Loucy (cell line): Measurements from ENCODE around the gene KIF26A.

Experiments used
- H2AFZ ChIP-seq: fragments of 200-600 bp; sonication (generic); 2 replicates; pipeline ENCODE4 v1.6.0; 2016; ENCODE audit warnings: antibody characterized with exemption, mild to moderate bottlenecking, low read length, moderate library complexity
- H3F3A ChIP-seq: fragments of 200-600 bp; 2 replicates; pipeline ENCODE4 v1.6.0; 2016; ENCODE audit warnings: antibody characterized with exemption, low read depth, mild to moderate bottlenecking
- H3K27me3 ChIP-seq: fragments of 200-600 bp; sonication (generic); 2 replicates; pipeline ENCODE4 v1.6.1; 2014; ENCODE audit warnings: low read length, mild to moderate bottlenecking; ENCODE audit not compliant: insufficient read depth, poor library complexity, severe bottlenecking
- H3K36me3 ChIP-seq: fragments of 200-600 bp; sonication (generic); 2 replicates; pipeline ENCODE4 v1.6.1; 2016; ENCODE audit warnings: low read length; ENCODE audit not compliant: insufficient read depth
- H3K4me1 ChIP-seq: fragments of 200-600 bp; sonication (generic); 2 replicates; pipeline ENCODE4 v1.5.1; 2014; ENCODE audit warnings: low read length, mild to moderate bottlenecking; ENCODE audit not compliant: insufficient read depth, poor library complexity, severe bottlenecking
- H3K4me2 ChIP-seq: fragments of 200-600 bp; sonication (generic); 2 replicates; pipeline ENCODE4 v1.6.0; 2014; ENCODE audit warnings: antibody characterized with exemption, low read length, low read depth, mild to moderate bottlenecking; ENCODE audit not compliant: poor library complexity, severe bottlenecking
- H3K4me3 ChIP-seq: fragments of 200-600 bp; sonication (generic); 2 replicates; pipeline ENCODE4 v1.5.1; 2014; ENCODE audit warnings: low read length, mild to moderate bottlenecking, mixed read lengths; ENCODE audit not compliant: poor library complexity, severe bottlenecking
- H3K79me2 ChIP-seq: fragments of 200-600 bp; sonication (generic); 2 replicates; pipeline ENCODE4 v1.6.1; 2014; ENCODE audit warnings: low read length; ENCODE audit not compliant: insufficient read depth
- H3K9ac ChIP-seq: fragments of 200-600 bp; sonication (generic); 2 replicates; pipeline ENCODE4 v1.6.0; 2014; ENCODE audit warnings: mild to moderate bottlenecking, low read depth, low read length, moderate library complexity; ENCODE audit not compliant: poor library complexity, severe bottlenecking
- H3K9me2 ChIP-seq: fragments of 200-600 bp; sonication (generic); replicated peaks from 2 replicates; pipeline ENCODE4 v1.6.1; 2016; ENCODE audit warnings: low read depth, low read length, mixed read lengths
- H3K9me3 ChIP-seq: fragments of 200-600 bp; sonication (generic); 2 replicates; pipeline ENCODE4 v1.6.1; 2014; ENCODE audit warnings: mild to moderate bottlenecking, antibody characterized with exemption, low read length, low read depth; ENCODE audit not compliant: insufficient read depth
- H4K20me1 ChIP-seq: fragments of 200-600 bp; sonication (generic); 2 replicates; pipeline ENCODE4 v1.6.0; 2014; ENCODE audit warnings: antibody characterized with exemption, low read length, mild to moderate bottlenecking; ENCODE audit not compliant: insufficient read depth, poor library complexity, severe bottlenecking
- EZH2phosphoT487 ChIP-seq: fragments of 200-600 bp; IDR thresholded peaks from 2 replicates; pipeline ENCODE4 v1.6.1; 2018; ENCODE audit warnings: antibody characterized with exemption, mild to moderate bottlenecking, moderate library complexity, borderline replicate concordance
- TF ChIP-seq, protein P1 (sequence below): fragments of 200-600 bp; sonication (generic); conservative IDR thresholded peaks from 2 replicates; pipeline ENCODE4 v1.5.1; 2014; ENCODE audit warnings: mild to moderate bottlenecking, antibody characterized with exemption, low read length

Gene KIF26A

DNA sequence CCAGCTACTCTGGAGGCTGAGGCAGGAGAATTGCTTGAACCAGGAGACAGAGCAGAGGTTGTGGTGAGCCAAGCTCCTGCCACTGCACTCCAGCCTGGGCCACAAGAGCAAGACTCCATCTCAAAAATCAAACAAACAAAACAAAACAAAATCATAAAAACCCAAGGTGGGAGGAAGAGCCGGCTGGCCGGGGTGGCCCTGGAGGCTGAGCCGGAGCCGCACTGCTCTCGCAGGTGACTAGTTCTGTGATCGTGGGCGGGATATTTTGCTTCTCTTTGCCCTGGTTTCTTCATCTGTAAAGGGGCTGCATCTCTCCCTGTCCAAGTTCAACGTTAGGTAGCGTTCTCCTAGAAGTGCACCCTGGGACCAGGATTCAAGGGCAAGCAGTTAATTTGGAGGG lies 73.4 kb downstream of the KIF26A start:
- TF ChIP-seq EZH2phosphoT487 = no peak
- Histone ChIP-seq H4K20me1 (no peaks in the 10 kb centered on the region), H3K27me3 (no peaks in the 10 kb centered on the region), H2AFZ (no peak overlapping the region), H3K4me2 (no peak overlapping the region), H3K9ac (no peak overlapping the region), H3K36me3 (no peaks in the 10 kb centered on the region), H3K9me3 (no peaks in the 10 kb centered on the region), H3F3A (no peaks in the 10 kb centered on the region), H3K4me1 (no peaks in the 10 kb centered on the region), H3K9me2 (no peaks in the 10 kb centered on the region), H3K4me3 (no peak overlapping the region), H3K79me2 (no peaks in the 10 kb centered on the region)

DNA sequence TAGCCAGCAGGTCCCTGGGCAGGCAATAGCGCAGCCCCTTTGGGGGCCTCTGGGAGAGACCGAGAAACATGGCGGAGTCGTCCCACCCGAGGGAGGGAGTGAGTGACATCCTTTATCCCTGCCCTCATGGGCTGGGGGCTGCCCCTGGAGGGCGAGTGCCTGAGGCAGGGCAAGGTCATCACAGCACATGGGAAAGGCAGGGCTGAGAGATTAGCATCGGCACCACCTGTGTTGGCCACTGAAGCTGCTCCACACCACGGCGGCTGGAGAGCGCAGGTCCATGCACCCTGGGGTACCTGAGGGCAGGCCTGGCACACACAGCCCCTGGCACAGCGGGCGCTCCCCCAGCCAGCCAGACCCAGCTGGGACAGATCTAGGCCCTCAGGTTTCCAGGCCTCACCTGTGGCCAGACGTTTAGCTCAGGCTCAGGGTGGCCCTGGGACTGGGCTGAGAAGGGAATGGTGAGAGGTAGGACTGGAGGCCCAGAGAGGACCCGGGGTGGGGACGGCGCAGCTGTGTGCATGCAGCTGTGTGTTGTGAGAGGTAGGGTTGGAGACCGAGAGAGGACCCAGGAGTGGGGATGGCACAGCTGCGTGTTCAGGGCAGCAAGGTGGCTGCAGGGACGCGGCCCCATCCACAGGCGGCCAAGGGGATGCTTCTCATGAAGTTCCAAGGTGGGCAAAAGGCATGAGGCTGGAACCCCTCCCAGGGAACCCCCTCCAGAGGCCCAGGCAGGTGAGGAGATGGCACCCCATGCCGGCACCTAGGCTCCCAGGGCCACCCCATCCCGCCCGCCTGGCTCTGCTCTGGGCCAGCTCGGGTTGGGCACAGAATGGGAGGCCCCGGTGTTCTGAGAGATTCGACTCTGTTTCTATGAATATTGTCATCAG lies 74.1 kb downstream of the KIF26A start:
- Histone ChIP-seq H3K79me2 (no peaks in the 10 kb centered on the region), H3K9me3 (no peaks in the 10 kb centered on the region), H3K4me1 (no peaks in the 10 kb centered on the region)

DNA sequence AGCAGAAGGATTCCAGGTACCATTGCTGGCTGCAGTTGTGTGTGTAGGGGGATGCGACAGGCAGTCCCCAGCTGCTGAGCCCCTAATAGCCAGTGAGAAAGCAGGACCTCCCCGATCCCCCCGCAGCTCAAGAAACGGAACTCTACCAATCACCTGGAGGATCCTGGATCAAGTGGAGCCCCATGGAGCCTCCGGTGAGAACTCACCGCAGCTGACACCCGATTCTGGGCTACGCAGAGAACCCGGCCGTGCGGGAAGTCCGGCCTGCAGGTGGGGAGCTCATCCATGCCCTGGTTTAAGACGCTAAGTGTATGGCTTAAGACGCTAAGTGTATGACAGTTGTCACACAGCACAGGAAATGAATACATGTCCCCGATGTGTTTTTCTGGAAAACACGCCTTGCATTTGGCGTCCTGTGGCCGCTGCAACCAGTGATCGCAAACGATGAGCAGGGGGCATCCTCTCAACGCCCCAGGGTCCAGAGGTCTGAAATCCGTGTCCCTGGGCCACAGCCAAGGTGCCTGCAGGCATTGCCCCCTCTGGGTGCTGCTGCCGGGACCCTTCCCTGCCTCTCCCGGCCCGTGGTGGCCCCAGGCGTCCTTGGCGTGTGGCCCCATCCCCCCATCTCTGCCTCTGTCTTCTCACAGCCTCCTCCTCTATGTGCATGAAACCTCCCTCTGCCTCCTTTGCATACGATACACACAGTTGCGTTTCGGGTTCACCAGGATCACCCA lies 75.1 kb downstream of the KIF26A start:
- H3K4me1 ChIP-seq = no peaks in the 10 kb centered on the region
- no peaks in the 10 kb centered on the region for H3K9me2 ChIP-seq
- no peak overlapping the region for H2AFZ ChIP-seq
- no peaks in the 10 kb centered on the region for H3F3A ChIP-seq
- no peaks in the 10 kb centered on the region for H4K20me1 ChIP-seq
- H3K9ac ChIP-seq = no peak overlapping the region
- no peaks in the 10 kb centered on the region for H3K36me3 ChIP-seq
- no peak overlapping the region for H3K4me2 ChIP-seq
- H3K27me3 ChIP-seq = no peaks in the 10 kb centered on the region
- H3K9me3 ChIP-seq = no peaks in the 10 kb centered on the region
- no peaks in the 10 kb centered on the region for H3K79me2 ChIP-seq
- no peak for TF ChIP-seq EZH2phosphoT487
- TF ChIP-seq, protein P1, sequence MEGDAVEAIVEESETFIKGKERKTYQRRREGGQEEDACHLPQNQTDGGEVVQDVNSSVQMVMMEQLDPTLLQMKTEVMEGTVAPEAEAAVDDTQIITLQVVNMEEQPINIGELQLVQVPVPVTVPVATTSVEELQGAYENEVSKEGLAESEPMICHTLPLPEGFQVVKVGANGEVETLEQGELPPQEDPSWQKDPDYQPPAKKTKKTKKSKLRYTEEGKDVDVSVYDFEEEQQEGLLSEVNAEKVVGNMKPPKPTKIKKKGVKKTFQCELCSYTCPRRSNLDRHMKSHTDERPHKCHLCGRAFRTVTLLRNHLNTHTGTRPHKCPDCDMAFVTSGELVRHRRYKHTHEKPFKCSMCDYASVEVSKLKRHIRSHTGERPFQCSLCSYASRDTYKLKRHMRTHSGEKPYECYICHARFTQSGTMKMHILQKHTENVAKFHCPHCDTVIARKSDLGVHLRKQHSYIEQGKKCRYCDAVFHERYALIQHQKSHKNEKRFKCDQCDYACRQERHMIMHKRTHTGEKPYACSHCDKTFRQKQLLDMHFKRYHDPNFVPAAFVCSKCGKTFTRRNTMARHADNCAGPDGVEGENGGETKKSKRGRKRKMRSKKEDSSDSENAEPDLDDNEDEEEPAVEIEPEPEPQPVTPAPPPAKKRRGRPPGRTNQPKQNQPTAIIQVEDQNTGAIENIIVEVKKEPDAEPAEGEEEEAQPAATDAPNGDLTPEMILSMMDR = no peak
- no peak overlapping the region for H3K4me3 ChIP-seq

More for the DNA sequence above, 74.1 kb downstream of the KIF26A start:
- H2AFZ ChIP-seq = no peak overlapping the region
- H3K9me2 ChIP-seq = no peaks in the 10 kb centered on the region
- H3K9ac ChIP-seq = no peak overlapping the region
- H4K20me1 ChIP-seq = no peaks in the 10 kb centered on the region
- H3F3A ChIP-seq = no peaks in the 10 kb centered on the region
- H3K4me3 ChIP-seq = no peak overlapping the region
- no peak overlapping the region for H3K4me2 ChIP-seq
- H3K27me3 ChIP-seq = no peaks in the 10 kb centered on the region
- TF ChIP-seq, protein P1 = no peak
- TF ChIP-seq EZH2phosphoT487 = no peak
- no peaks in the 10 kb centered on the region for H3K36me3 ChIP-seq
